Measurements from ENCODE around the gene TTC39B.
"Not testable (repeated sequence)": the region's sequence is repeated elsewhere in the genome, so short reads cannot be mapped to it uniquely, and the experiment has no call there.

The TTC39B gene

GRCh38 chr9:15332939-15333338 is 25.9 kb upstream of the TTC39B start:
- Histone ChIP-seq H3K27ac (ENCODE audit: low read depth, low read length, poor library complexity, severe bottlenecking) (no peak overlapping the region), H3K4me2 (ENCODE audit: low read length) (no peak overlapping the region), H3K4me1 (ENCODE audit: insufficient read depth, low read length, severe bottlenecking) (no peaks in the 10 kb centered on the region), H3K4me3 (ENCODE audit: low read depth, low read length, poor library complexity, severe bottlenecking) (no peak overlapping the region), H3K9ac (ENCODE audit: low read length) (no peak overlapping the region), H4K20me1 (ENCODE audit: insufficient read depth, low read length) (no peaks in the 10 kb centered on the region), H3K9me3 (ENCODE audit: low read length) (no peaks in the 10 kb centered on the region), H3K27me3 (ENCODE audit: insufficient read depth, low read length) (no peaks in the 10 kb centered on the region), H3K36me3 (ENCODE audit: insufficient read depth, low read length) (no peaks in the 10 kb centered on the region), H2AFZ (ENCODE audit: low read length) (no peak overlapping the region), H3K9me2 (ENCODE audit: low read depth, low read length) (no peaks in the 10 kb centered on the region), H3F3A (ENCODE audit: insufficient read depth, low read length) (no peaks in the 10 kb centered on the region), H3K79me2 (ENCODE audit: insufficient read depth, low read length) (no peaks in the 10 kb centered on the region)
- TF ChIP-seq CTCF (IDR thresholded peaks at IDR 0.05; ENCODE audit: low read length) (no peak), EZH2 (IDR thresholded peaks at IDR 0.05; ENCODE audit: borderline replicate concordance, low read length) (no peak)

- Histone ChIP-seq H3K4me1 (ENCODE audit: insufficient read depth, low read length, severe bottlenecking) (no peaks in the 10 kb centered on the region), H3K79me2 (ENCODE audit: insufficient read depth, low read length) (no peaks in the 10 kb centered on the region), H3K9ac (ENCODE audit: low read length) (no peak overlapping the region), H3K36me3 (ENCODE audit: insufficient read depth, low read length) (no peaks in the 10 kb centered on the region), H3K9me3 (ENCODE audit: low read length) (no peaks in the 10 kb centered on the region), H3K4me3 (ENCODE audit: low read depth, low read length, poor library complexity, severe bottlenecking) (no peak overlapping the region), H4K20me1 (ENCODE audit: insufficient read depth, low read length) (no peaks in the 10 kb centered on the region), H2AFZ (ENCODE audit: low read length) (no peak overlapping the region), H3K9me2 (ENCODE audit: low read depth, low read length) (no peaks in the 10 kb centered on the region), H3K27ac (ENCODE audit: low read depth, low read length, poor library complexity, severe bottlenecking) (no peak overlapping the region), H3F3A (ENCODE audit: insufficient read depth, low read length) (no peaks in the 10 kb centered on the region), H3K4me2 (ENCODE audit: low read length) (no peak overlapping the region), H3K27me3 (ENCODE audit: insufficient read depth, low read length) (no peaks in the 10 kb centered on the region)
- no peak for TF ChIP-seq CTCF (IDR thresholded peaks at IDR 0.05; ENCODE audit: low read length)
- TF ChIP-seq EZH2 (IDR thresholded peaks at IDR 0.05; ENCODE audit: borderline replicate concordance, low read length), result no peak
These were observed 22.6 kb upstream of the TTC39B start for GRCh38 chr9:15329539-15330109.

GRCh38 chr9:15328946-15329345 is 21.9 kb upstream of the TTC39B start:
- Histone ChIP-seq H3K79me2 (ENCODE audit: insufficient read depth, low read length) (no peaks in the 10 kb centered on the region), H3K27ac (ENCODE audit: low read depth, low read length, poor library complexity, severe bottlenecking) (no peak overlapping the region), H3K4me2 (ENCODE audit: low read length) (no peak overlapping the region), H3K9ac (ENCODE audit: low read length) (no peak overlapping the region), H3K9me2 (ENCODE audit: low read depth, low read length) (no peaks in the 10 kb centered on the region), H3F3A (ENCODE audit: insufficient read depth, low read length) (no peaks in the 10 kb centered on the region), H4K20me1 (ENCODE audit: insufficient read depth, low read length) (no peaks in the 10 kb centered on the region), H3K4me3 (ENCODE audit: low read depth, low read length, poor library complexity, severe bottlenecking) (no peak overlapping the region), H2AFZ (ENCODE audit: low read length) (no peak overlapping the region), H3K36me3 (ENCODE audit: insufficient read depth, low read length) (no peaks in the 10 kb centered on the region), H3K9me3 (ENCODE audit: low read length) (no peaks in the 10 kb centered on the region), H3K4me1 (ENCODE audit: insufficient read depth, low read length, severe bottlenecking) (no peaks in the 10 kb centered on the region), H3K27me3 (ENCODE audit: insufficient read depth, low read length) (no peaks in the 10 kb centered on the region)
- TF ChIP-seq EZH2 (IDR thresholded peaks at IDR 0.05; ENCODE audit: borderline replicate concordance, low read length), result no peak
- no peak for TF ChIP-seq CTCF (IDR thresholded peaks at IDR 0.05; ENCODE audit: low read length)

GRCh38 chr9:15322695-15323094 is 15.7 kb upstream of the TTC39B start:
- not testable (repeated sequence) for H3K9ac ChIP-seq (ENCODE audit: low read length); H2AFZ ChIP-seq (ENCODE audit: low read length); H3K4me3 ChIP-seq (ENCODE audit: low read depth, low read length, poor library complexity, severe bottlenecking); H3K9me2 ChIP-seq (ENCODE audit: low read depth, low read length); H3K36me3 ChIP-seq (ENCODE audit: insufficient read depth, low read length); H3K9me3 ChIP-seq (ENCODE audit: low read length); H3K4me1 ChIP-seq (ENCODE audit: insufficient read depth, low read length, severe bottlenecking); H3K4me2 ChIP-seq (ENCODE audit: low read length); H3K27ac ChIP-seq (ENCODE audit: low read depth, low read length, poor library complexity, severe bottlenecking); H3K27me3 ChIP-seq (ENCODE audit: insufficient read depth, low read length); H4K20me1 ChIP-seq (ENCODE audit: insufficient read depth, low read length); H3F3A ChIP-seq (ENCODE audit: insufficient read depth, low read length); H3K79me2 ChIP-seq (ENCODE audit: insufficient read depth, low read length)

- H3K4me2 ChIP-seq (ENCODE audit: low read length); H3K9me3 ChIP-seq (ENCODE audit: low read length); H3K27ac ChIP-seq (ENCODE audit: low read depth, low read length, poor library complexity, severe bottlenecking); H3K79me2 ChIP-seq (ENCODE audit: insufficient read depth, low read length); H3K9me2 ChIP-seq (ENCODE audit: low read depth, low read length); H3K4me1 ChIP-seq (ENCODE audit: insufficient read depth, low read length, severe bottlenecking); H4K20me1 ChIP-seq (ENCODE audit: insufficient read depth, low read length); H2AFZ ChIP-seq (ENCODE audit: low read length); H3K36me3 ChIP-seq (ENCODE audit: insufficient read depth, low read length); H3K9ac ChIP-seq (ENCODE audit: low read length); H3F3A ChIP-seq (ENCODE audit: insufficient read depth, low read length); H3K4me3 ChIP-seq (ENCODE audit: low read depth, low read length, poor library complexity, severe bottlenecking); H3K27me3 ChIP-seq (ENCODE audit: insufficient read depth, low read length): not testable (repeated sequence)
These were observed 12.6 kb upstream of the TTC39B start for GRCh38 chr9:15319661-15320060.

Measured in OCI-LY1 (cell line).